ENCODE measurements around the gene PFDN2. TPM values are rescaled to one million over a fixed set of nuclear protein-coding genes. Genes with fewer than 3 reads are reported as not detected.
"Not testable (repeated sequence)": the region's sequence is repeated elsewhere in the genome, so short reads cannot be mapped to it uniquely, and the experiment has no call there.

PFDN2 gene
- total RNA-seq, 2 donors from 2014 or later: 72.1 to 107 TPM

GRCh38 chr1:161127649-161128048 is 9.8 kb upstream of the PFDN2 start:
- Mint-ChIP-seq H3K27ac (peak overlapping the region; percentile 5), H3K36me3 (ENCODE audit: low read depth) (peaks cover 94% of the 10 kb centered on the region), H3K4me1 (peaks cover 26% of the 10 kb centered on the region), H3K4me3 (no peak overlapping the region), H3K9me3 (no peaks in the 10 kb centered on the region), H3K27me3 (no peaks in the 10 kb centered on the region)
- ATAC-seq (replicated peaks): no peak

- Mint-ChIP-seq H3K27me3 (no peaks in the 10 kb centered on the region), H3K9me3 (no peaks in the 10 kb centered on the region), H3K4me3 (no peak overlapping the region), H3K27ac (no peak overlapping the region), H3K4me1 (peaks cover 26% of the 10 kb centered on the region), H3K36me3 (ENCODE audit: low read depth) (peaks cover 99% of the 10 kb centered on the region)
- ATAC-seq (replicated peaks): no peak
Measured at GRCh38 chr1:161122967-161123366, 5.1 kb upstream of the PFDN2 start.

DNA sequence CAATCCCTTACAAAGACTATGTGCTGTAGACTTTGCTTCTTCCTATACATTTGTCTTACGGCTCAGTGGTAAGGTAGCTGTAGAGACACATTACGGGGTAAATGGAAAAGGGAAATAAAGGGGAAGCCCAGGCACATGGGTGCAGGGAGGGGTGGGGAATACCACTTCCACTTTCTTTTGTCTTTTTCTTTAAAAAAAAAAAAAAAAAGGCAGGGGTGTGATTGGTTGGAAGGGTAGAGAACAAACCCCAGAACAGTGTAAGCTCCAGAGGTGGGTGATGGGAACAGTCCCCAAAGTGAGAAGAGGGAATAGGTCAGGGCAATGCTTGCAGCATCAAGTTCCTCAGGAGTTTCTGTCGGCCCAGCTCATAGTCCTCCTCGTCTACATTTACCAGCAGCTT is 4.0 kb upstream of the PFDN2 start:
- Mint-ChIP-seq H3K27me3 (no peaks in the 10 kb centered on the region), H3K9me3 (no peaks in the 10 kb centered on the region), H3K4me1 (peaks cover 21% of the 10 kb centered on the region), H3K36me3 (ENCODE audit: low read depth) (peaks cover 98% of the 10 kb centered on the region), H3K27ac (peak overlapping the region; percentile 66), H3K4me3 (no peak overlapping the region)
- ATAC-seq (replicated peaks): no peak

DNA sequence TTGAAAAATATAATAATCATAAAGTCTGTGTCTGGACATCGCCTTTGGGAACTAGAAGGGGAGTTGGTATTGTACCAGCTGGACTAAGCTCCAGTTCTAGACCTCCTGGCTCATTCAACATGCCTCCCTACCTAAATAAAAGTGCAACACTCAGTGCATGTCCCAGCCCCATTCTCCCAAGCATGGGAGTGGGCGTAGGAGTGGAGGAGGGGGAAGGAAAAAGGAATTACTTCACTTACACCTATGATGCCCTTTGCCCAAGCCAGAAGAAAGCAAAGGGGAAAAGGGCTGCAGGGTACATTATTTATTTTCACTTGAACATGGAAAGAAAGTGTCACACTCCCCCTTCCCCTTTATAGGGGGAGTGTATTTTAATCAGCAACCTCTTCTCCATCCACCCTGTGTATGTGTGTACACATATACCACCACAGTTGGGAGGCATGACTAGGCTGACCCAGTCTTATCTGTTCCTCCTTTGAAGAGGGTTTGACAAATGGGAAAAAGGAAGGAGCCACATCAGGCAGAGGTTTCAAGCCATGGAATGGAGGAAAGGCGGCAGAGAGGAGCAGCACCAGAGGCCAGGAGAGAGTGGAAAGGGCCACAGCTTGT is 3.3 kb upstream of the PFDN2 start:
- no peaks in the 10 kb centered on the region for H3K27me3 Mint-ChIP-seq
- H3K4me3 Mint-ChIP-seq: no peak overlapping the region
- H3K27ac Mint-ChIP-seq: peak overlapping the region; percentile 66
- no peaks in the 10 kb centered on the region for H3K9me3 Mint-ChIP-seq
- ATAC-seq (replicated peaks): no peak
- peaks cover 22% of the 10 kb centered on the region for H3K4me1 Mint-ChIP-seq
- H3K36me3 Mint-ChIP-seq (ENCODE audit: low read depth): peaks cover 97% of the 10 kb centered on the region

GRCh38 chr1:161119092-161119903 is 1.5 kb upstream of the PFDN2 start:
- H3K27ac Mint-ChIP-seq: peak overlapping the region; percentile 80
- H3K9me3 Mint-ChIP-seq: no peaks in the 10 kb centered on the region
- H3K4me1 Mint-ChIP-seq: peaks cover 32% of the 10 kb centered on the region
- H3K36me3 Mint-ChIP-seq (ENCODE audit: low read depth): peaks cover 97% of the 10 kb centered on the region
- peak; percentile 64 for ATAC-seq (replicated peaks)
- peak overlapping the region; percentile 93 for H3K4me3 Mint-ChIP-seq
- no peaks in the 10 kb centered on the region for H3K27me3 Mint-ChIP-seq

- H3K9me3 Mint-ChIP-seq; H3K27me3 Mint-ChIP-seq; ATAC-seq (replicated peaks): not testable (repeated sequence)
- H3K36me3 Mint-ChIP-seq (ENCODE audit: low read depth): peaks cover 93% of the 10 kb centered on the region
- H3K4me3 Mint-ChIP-seq: peak overlapping the region; percentile 93
- H3K4me1 Mint-ChIP-seq: peaks cover 37% of the 10 kb centered on the region
- H3K27ac Mint-ChIP-seq: peak overlapping the region; percentile 80
Measured at GRCh38 chr1:161115961-161116360, 1.9 kb downstream of the PFDN2 start.

DNA sequence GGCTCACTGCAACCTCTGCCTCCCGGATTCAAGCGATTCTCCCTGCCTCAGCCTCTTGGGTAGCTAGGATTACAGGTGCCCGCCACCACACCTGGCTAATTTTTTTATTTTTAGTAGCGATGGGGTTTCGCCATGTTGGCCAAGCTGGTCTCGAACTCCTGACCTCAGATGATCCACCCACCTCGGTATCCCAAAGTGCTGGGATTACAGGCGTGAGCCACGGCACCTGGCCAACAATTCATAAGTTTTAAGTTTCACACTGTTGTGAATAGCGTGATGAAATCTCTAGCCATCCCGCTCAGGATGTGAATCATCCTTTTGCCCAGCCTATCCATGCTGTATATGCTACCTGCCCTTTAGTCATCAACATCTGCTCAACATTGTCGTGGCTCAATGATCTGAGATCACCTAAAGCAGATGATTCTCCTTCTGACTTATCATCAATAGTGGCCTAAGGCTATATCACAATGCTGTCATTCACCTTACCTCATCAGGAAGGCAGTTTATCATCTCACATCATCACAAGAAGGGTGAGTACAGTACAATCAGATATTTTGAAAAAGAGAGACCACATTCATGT is 2.6 kb downstream of the PFDN2 start:
- peak overlapping the region; percentile 93 for H3K4me3 Mint-ChIP-seq
- no peaks in the 10 kb centered on the region for H3K9me3 Mint-ChIP-seq
- peak; percentile 80 for ATAC-seq (replicated peaks)
- H3K4me1 Mint-ChIP-seq: peaks cover 37% of the 10 kb centered on the region
- H3K27me3 Mint-ChIP-seq: no peaks in the 10 kb centered on the region
- peak overlapping the region; percentile 80 for H3K27ac Mint-ChIP-seq
- H3K36me3 Mint-ChIP-seq (ENCODE audit: low read depth): peaks cover 89% of the 10 kb centered on the region

DNA sequence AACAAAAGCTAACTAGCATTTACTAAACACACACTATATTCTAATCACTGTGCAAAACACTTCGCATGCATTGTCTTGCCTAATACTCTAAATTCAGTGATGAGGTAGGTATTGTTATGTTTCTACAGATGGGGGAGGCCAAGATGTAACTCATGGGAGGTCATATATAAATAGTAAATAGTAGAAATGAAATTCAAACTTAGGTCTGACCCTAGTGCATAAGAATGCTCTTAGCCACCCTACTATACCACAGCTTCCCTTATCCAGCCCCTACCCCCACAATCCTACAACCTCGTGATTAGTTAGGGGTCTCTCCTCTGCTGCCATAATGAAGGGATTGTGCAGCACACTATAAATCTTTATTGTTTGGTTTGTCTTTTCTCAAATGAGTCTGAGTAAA is 3.3 kb downstream of the PFDN2 start:
- Mint-ChIP-seq H3K4me3 (peak overlapping the region; percentile 93), H3K27ac (peak overlapping the region; percentile 80), H3K9me3 (no peaks in the 10 kb centered on the region), H3K36me3 (ENCODE audit: low read depth) (peaks cover 87% of the 10 kb centered on the region), H3K27me3 (no peaks in the 10 kb centered on the region), H3K4me1 (peaks cover 32% of the 10 kb centered on the region)
- no peak for ATAC-seq (replicated peaks)

GRCh38 chr1:161113915-161114314 is 3.9 kb downstream of the PFDN2 start:
- Mint-ChIP-seq H3K4me3 (peak overlapping the region; percentile 93), H3K27me3 (no peaks in the 10 kb centered on the region), H3K9me3 (no peaks in the 10 kb centered on the region), H3K27ac (peak overlapping the region; percentile 80), H3K36me3 (ENCODE audit: low read depth) (peaks cover 87% of the 10 kb centered on the region), H3K4me1 (peaks cover 29% of the 10 kb centered on the region)
- no peak for ATAC-seq (replicated peaks)

DNA sequence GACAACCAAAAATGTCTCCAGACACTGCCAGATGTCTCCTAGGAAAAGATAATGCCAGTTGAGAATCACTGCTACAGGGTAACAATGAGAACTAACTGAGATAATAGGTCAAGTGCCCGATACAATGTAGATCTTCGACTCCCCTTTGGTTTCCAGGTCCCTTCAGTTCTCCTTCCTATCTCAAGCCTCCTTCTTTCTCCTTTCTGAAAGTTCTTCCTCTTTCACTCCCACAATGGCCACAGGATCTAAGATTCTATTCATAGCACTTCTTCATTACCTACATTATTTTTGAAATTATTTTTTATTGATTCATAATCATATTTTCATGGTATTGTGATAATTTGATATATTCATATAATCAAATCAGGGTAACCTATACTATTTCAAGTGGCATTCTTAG is 6.3 kb downstream of the PFDN2 start:
- Mint-ChIP-seq H3K27ac (peak overlapping the region; percentile 78), H3K4me1 (peaks cover 30% of the 10 kb centered on the region)

DNA sequence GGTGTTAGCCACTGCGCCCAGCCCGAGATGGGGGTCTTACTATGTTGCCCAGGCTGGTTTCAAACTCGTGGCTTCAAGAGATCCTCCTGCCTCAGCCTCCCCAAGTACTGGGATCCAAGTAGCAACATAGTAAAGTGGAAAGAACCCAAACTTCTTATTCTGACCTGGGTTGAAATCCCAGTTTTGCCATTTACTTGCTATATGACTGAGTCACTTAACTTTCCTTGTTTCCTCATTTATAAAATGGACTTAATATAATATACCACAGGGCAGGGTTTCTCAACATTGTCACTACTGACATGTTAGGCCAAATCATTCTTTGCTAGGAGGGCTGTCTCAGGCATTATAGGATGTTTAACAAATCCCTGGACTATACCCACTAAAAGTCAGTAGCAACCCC is 6.7 kb downstream of the PFDN2 start:
- Mint-ChIP-seq H3K36me3 (ENCODE audit: low read depth) (peaks cover 80% of the 10 kb centered on the region), H3K27ac (peak overlapping the region; percentile 78), H3K4me1 (peaks cover 26% of the 10 kb centered on the region), H3K4me3 (no peak overlapping the region), H3K9me3 (no peaks in the 10 kb centered on the region), H3K27me3 (no peaks in the 10 kb centered on the region)
- ATAC-seq (replicated peaks): no peak

More for the DNA sequence above, 6.3 kb downstream of the PFDN2 start:
- no peak for ATAC-seq (replicated peaks)
- Mint-ChIP-seq H3K36me3 (ENCODE audit: low read depth) (peaks cover 80% of the 10 kb centered on the region), H3K27me3 (no peaks in the 10 kb centered on the region), H3K9me3 (no peaks in the 10 kb centered on the region), H3K4me3 (no peak overlapping the region)

- Mint-ChIP-seq H3K27ac (peak overlapping the region; percentile 18), H3K36me3 (ENCODE audit: low read depth) (peaks cover 78% of the 10 kb centered on the region), H3K9me3 (no peaks in the 10 kb centered on the region), H3K4me1 (peaks cover 9% of the 10 kb centered on the region), H3K27me3 (no peaks in the 10 kb centered on the region), H3K4me3 (no peak overlapping the region)
- no peak for ATAC-seq (replicated peaks)
Measured at GRCh38 chr1:161106431-161106830, 11.4 kb downstream of the PFDN2 start.

DNA sequence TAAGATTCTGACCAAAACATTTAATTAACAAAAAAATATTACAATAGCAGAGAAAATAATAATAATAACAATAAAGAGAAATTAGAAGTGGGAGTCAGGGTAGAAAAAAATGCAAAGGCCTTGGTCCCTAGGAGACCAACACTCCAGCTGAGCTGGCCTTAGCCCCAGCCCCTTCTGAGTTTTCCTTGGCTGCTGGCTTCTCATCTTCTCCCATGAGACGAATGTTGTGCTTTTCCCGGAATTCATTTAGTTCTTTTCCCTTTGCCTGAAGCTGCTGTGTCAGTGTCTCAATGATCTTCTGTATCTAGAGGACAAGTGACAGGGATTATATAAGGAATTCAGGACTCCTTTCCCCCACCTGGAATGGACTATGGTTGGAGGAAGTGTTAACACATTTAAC is 17.3 kb downstream of the PFDN2 start:
- H3K36me3 Mint-ChIP-seq (ENCODE audit: low read depth): peaks cover 68% of the 10 kb centered on the region
- peak overlapping the region; percentile 52 for H3K27ac Mint-ChIP-seq
- no peak for ATAC-seq (replicated peaks)
- H3K27me3 Mint-ChIP-seq: no peaks in the 10 kb centered on the region
- H3K9me3 Mint-ChIP-seq: no peaks in the 10 kb centered on the region
- H3K4me3 Mint-ChIP-seq: no peak overlapping the region
- peaks cover 21% of the 10 kb centered on the region for H3K4me1 Mint-ChIP-seq

DNA sequence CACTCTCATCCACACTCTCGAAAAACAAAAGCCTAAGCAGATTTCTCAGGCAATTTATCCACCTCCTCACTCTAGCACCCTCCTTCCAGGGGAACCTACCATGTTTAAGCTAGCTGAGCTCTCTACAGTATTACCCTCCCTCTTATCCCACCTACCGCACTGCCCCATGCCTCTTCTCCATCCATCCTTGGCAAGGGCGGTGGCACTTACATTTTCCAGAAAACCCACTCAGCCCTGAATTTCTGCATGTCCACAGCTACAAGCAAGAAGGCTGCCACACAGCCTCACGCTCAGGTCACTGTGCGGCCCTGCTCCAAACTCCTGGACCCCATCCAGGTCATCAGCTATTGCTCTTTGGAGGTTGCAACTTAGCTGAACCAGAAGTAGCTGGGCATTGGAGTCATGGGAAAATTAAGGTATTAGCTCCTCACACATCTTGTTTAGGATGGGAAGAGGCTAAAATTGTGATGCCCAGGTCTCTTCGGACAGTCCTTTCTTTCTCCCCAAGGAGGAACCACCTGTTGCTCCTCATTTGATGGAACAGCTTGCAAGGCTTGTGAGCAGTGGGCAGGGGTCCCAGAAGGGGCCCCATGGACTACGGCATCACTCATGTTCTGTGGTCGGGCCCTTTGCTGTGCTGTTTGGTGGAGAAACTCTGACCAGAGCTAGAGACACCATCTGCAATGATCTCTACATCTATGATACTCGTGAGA is 18.6 kb downstream of the PFDN2 start:
- no peak for ATAC-seq (replicated peaks)
- no peaks in the 10 kb centered on the region for H3K9me3 Mint-ChIP-seq
- no peaks in the 10 kb centered on the region for H3K27me3 Mint-ChIP-seq
- peaks cover 16% of the 10 kb centered on the region for H3K4me1 Mint-ChIP-seq
- H3K36me3 Mint-ChIP-seq (ENCODE audit: low read depth): peaks cover 56% of the 10 kb centered on the region
- no peak overlapping the region for H3K27ac Mint-ChIP-seq
- H3K4me3 Mint-ChIP-seq: peak overlapping the region; percentile 73

All from activated T-helper 17 cell treated with anti-CD3 and anti-CD28 coated beads, Interleukin-2, amount 50 U/mL, for 72 hours (primary cell).